ENCODE measurements around the gene FNDC3B.

Gene FNDC3B

DNA sequence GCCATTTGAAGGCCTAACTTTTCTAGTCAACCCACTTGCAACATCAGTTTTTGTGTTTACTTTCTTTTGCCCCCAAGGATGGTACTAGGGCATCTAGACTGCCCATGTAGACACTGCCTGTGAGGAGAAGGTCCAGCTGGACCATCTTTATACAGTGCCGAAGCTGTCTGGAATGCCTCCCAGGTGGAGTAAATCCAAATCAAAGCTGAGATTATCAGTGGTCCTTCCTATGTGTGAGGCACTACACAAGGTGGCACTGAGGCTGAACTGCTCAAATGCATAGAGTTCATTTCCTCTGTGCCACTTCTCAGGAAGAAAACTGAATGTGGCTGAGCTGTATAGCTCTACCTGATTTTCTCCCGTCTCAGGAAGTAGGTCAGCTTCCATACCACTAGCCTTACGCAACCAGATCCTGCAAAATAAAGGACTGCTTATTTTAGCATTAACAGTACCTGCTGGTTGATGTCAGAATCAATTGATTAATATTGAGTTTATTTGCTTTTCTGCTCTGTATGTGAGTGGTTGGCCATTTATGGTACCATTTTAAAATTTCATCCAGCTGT, 302.8 kb downstream of the FNDC3B start:
- H3K9me2 ChIP-seq (replicated peaks; ENCODE audit: low read depth, low read length), result no peaks in the 10 kb centered on the region
- peaks cover 36% of the 10 kb centered on the region; the same call in 1 of the 2 replicates for H3K36me3 ChIP-seq (ENCODE audit: insufficient read depth, low read length)
- no peak for TF ChIP-seq EZH2phosphoT487 (IDR thresholded peaks at IDR 0.05; ENCODE audit: borderline replicate concordance)
- TF ChIP-seq, protein P1, sequence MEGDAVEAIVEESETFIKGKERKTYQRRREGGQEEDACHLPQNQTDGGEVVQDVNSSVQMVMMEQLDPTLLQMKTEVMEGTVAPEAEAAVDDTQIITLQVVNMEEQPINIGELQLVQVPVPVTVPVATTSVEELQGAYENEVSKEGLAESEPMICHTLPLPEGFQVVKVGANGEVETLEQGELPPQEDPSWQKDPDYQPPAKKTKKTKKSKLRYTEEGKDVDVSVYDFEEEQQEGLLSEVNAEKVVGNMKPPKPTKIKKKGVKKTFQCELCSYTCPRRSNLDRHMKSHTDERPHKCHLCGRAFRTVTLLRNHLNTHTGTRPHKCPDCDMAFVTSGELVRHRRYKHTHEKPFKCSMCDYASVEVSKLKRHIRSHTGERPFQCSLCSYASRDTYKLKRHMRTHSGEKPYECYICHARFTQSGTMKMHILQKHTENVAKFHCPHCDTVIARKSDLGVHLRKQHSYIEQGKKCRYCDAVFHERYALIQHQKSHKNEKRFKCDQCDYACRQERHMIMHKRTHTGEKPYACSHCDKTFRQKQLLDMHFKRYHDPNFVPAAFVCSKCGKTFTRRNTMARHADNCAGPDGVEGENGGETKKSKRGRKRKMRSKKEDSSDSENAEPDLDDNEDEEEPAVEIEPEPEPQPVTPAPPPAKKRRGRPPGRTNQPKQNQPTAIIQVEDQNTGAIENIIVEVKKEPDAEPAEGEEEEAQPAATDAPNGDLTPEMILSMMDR (conservative IDR thresholded peaks at IDR 0.05; ENCODE audit: low read length), result no peak
- no peak overlapping the region for H2AFZ ChIP-seq (ENCODE audit: low read length)
- no peaks in the 10 kb centered on the region for H3K9me3 ChIP-seq (ENCODE audit: insufficient read depth, low read depth, low read length)
- H3K4me2 ChIP-seq (ENCODE audit: low read depth, low read length, poor library complexity, severe bottlenecking), result no peak overlapping the region
- no peak overlapping the region for H3K4me3 ChIP-seq (ENCODE audit: low read length, poor library complexity, severe bottlenecking)
- no peak overlapping the region for H3K9ac ChIP-seq (ENCODE audit: low read depth, low read length, poor library complexity, severe bottlenecking)
- no peaks in the 10 kb centered on the region for H3K4me1 ChIP-seq (ENCODE audit: insufficient read depth, low read length, poor library complexity, severe bottlenecking)
- H3F3A ChIP-seq (ENCODE audit: low read depth), result no peaks in the 10 kb centered on the region
- H3K27me3 ChIP-seq (ENCODE audit: insufficient read depth, low read length, poor library complexity, severe bottlenecking), result no peaks in the 10 kb centered on the region
- H3K79me2 ChIP-seq (ENCODE audit: insufficient read depth, low read length), result no peaks in the 10 kb centered on the region
- no peaks in the 10 kb centered on the region for H4K20me1 ChIP-seq (ENCODE audit: insufficient read depth, low read length, poor library complexity, severe bottlenecking)

DNA sequence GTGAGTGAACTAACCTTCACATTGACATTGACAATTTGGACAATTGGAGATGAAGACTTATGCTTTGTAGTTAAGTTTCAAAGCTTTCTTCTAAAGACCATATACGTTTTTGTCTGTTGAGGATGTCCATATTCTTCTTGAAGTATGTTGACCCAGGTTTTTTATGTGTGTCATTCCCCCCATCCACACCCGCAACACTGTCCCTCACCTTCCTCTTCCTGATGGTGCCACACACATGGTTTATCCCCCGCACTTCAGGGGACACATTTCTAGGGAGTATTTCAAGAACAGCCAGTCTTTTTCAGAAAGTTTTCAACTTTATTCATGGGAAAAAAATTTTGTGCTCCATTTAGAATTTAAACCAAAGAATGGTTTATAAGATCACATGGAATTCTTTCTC, 303.7 kb downstream of the FNDC3B start:
- no peak overlapping the region for H3K4me2 ChIP-seq (ENCODE audit: low read depth, low read length, poor library complexity, severe bottlenecking)
- no peaks in the 10 kb centered on the region for H3F3A ChIP-seq (ENCODE audit: low read depth)
- H3K4me1 ChIP-seq (ENCODE audit: insufficient read depth, low read length, poor library complexity, severe bottlenecking), result peaks cover 3% of the 10 kb centered on the region
- H3K9ac ChIP-seq (ENCODE audit: low read depth, low read length, poor library complexity, severe bottlenecking), result no peak overlapping the region
- H3K27me3 ChIP-seq (ENCODE audit: insufficient read depth, low read length, poor library complexity, severe bottlenecking), result no peaks in the 10 kb centered on the region
- H3K9me3 ChIP-seq (ENCODE audit: insufficient read depth, low read depth, low read length), result no peaks in the 10 kb centered on the region
- no peaks in the 10 kb centered on the region for H3K9me2 ChIP-seq (replicated peaks; ENCODE audit: low read depth, low read length)
- TF ChIP-seq, protein P1 (conservative IDR thresholded peaks at IDR 0.05; ENCODE audit: low read length), result no peak
- no peaks in the 10 kb centered on the region for H4K20me1 ChIP-seq (ENCODE audit: insufficient read depth, low read length, poor library complexity, severe bottlenecking)
- no peak overlapping the region for H3K4me3 ChIP-seq (ENCODE audit: low read length, poor library complexity, severe bottlenecking)
- no peaks in the 10 kb centered on the region for H3K79me2 ChIP-seq (ENCODE audit: insufficient read depth, low read length)
- no peak overlapping the region for H2AFZ ChIP-seq (ENCODE audit: low read length)
- H3K36me3 ChIP-seq (ENCODE audit: insufficient read depth, low read length), result peaks cover 40% of the 10 kb centered on the region; the same call in 1 of the 2 replicates

DNA sequence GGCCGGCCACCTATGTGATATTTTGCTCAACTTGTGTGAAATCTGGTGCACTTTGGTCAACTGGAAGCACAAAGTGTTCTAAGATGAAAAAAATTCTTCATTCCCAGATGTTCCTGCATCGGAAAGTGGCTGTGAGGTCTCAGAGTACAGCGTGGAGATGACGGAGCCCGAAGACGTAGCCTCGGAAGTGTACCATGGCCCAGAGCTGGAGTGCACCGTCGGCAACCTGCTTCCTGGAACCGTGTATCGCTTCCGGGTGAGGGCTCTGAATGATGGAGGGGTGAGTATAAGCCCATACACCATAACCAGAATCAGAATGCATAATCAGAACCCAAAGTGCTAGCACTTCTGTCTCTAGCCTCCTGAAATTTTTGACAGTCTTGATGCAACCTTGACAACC, 304.6 kb downstream of the FNDC3B start:
- H3F3A ChIP-seq (ENCODE audit: low read depth), result no peaks in the 10 kb centered on the region

More for the DNA sequence above, 304.6 kb downstream of the FNDC3B start:
- no peaks in the 10 kb centered on the region for H4K20me1 ChIP-seq (ENCODE audit: insufficient read depth, low read length, poor library complexity, severe bottlenecking)
- no peak overlapping the region for H3K4me3 ChIP-seq (ENCODE audit: low read length, poor library complexity, severe bottlenecking)
- no peaks in the 10 kb centered on the region for H3K9me2 ChIP-seq (replicated peaks; ENCODE audit: low read depth, low read length)
- peaks cover 40% of the 10 kb centered on the region; the same call in 1 of the 2 replicates for H3K36me3 ChIP-seq (ENCODE audit: insufficient read depth, low read length)
- H3K79me2 ChIP-seq (ENCODE audit: insufficient read depth, low read length), result no peaks in the 10 kb centered on the region
- H3K9me3 ChIP-seq (ENCODE audit: insufficient read depth, low read depth, low read length), result no peaks in the 10 kb centered on the region
- H3K4me1 ChIP-seq (ENCODE audit: insufficient read depth, low read length, poor library complexity, severe bottlenecking), result peaks cover 3% of the 10 kb centered on the region
- TF ChIP-seq, protein P1 (conservative IDR thresholded peaks at IDR 0.05; ENCODE audit: low read length), result no peak
- TF ChIP-seq EZH2phosphoT487 (IDR thresholded peaks at IDR 0.05; ENCODE audit: borderline replicate concordance), result no peak
- no peaks in the 10 kb centered on the region for H3K27me3 ChIP-seq (ENCODE audit: insufficient read depth, low read length, poor library complexity, severe bottlenecking)
- H3K4me2 ChIP-seq (ENCODE audit: low read depth, low read length, poor library complexity, severe bottlenecking), result no peak overlapping the region
- H2AFZ ChIP-seq (ENCODE audit: low read length), result no peak overlapping the region
- no peak overlapping the region for H3K9ac ChIP-seq (ENCODE audit: low read depth, low read length, poor library complexity, severe bottlenecking)

All from Loucy (cell line).